Mucosa of rectum (tissue), 2 donors: ENCODE data around the gene DIAPH1.

Experiments used
- H3K27ac ChIP-seq, 2 donors: one replicate each; pipeline ENCODE4 v1.7.0; 2013; ENCODE audit warnings: inconsistent platforms in 2 of 2, low read depth in 2 of 2, low read length in 2 of 2
- H3K27me3 ChIP-seq, 2 donors: one replicate each; pipeline ENCODE4 v1.7.0; 2013; ENCODE audit warnings: low read length in 2 of 2; ENCODE audit not compliant: control insufficient read depth in 2 of 2, insufficient read depth in 2 of 2
- H3K36me3 ChIP-seq, 2 donors: one replicate each; pipeline ENCODE4 v1.7.0; 2013; ENCODE audit warnings: low read length in 2 of 2; ENCODE audit not compliant: control insufficient read depth in 2 of 2, insufficient read depth in 2 of 2
- H3K4me1 ChIP-seq, 2 donors: one replicate each; pipeline ENCODE4 v1.7.0; 2013; ENCODE audit warnings: low read length in 2 of 2, mild to moderate bottlenecking in 1 of 2; ENCODE audit not compliant: control insufficient read depth in 2 of 2, insufficient read depth in 2 of 2
- H3K4me3 ChIP-seq, 2 donors: one replicate each; pipeline ENCODE4 v1.7.0; 2013; ENCODE audit warnings: low read length in 2 of 2
- H3K9ac ChIP-seq, 2 donors: one replicate each; pipeline ENCODE4 v1.7.0; 2013; ENCODE audit warnings: low read length in 2 of 2, low read depth in 1 of 2, mild to moderate bottlenecking in 1 of 2
- H3K9me3 ChIP-seq, 2 donors: one replicate each; pipeline ENCODE4 v1.7.0; 2013; ENCODE audit warnings: low read length in 2 of 2; ENCODE audit not compliant: control insufficient read depth in 2 of 2
- donor health status: healthy.
- donor health status: Normal muscosa, but diverticular disease.

DIAPH1 gene

GRCh38 chr5:141525653-141526052 is 93.1 kb downstream of the DIAPH1 start:
- no peaks in the 10 kb centered on the region for H3K9me3 ChIP-seq
- H3K27ac ChIP-seq: peak overlapping the region; percentile 16 to 22
- H3K9ac ChIP-seq: no peak overlapping the region
- peaks cover 30 to 56% of the 10 kb centered on the region in 2 donors for H3K36me3 ChIP-seq
- peaks cover 21 to 25% of the 10 kb centered on the region in 2 donors for H3K4me1 ChIP-seq
- no peak overlapping the region for H3K4me3 ChIP-seq
- H3K27me3 ChIP-seq: no peaks in the 10 kb centered on the region

GRCh38 chr5:141524604-141525597 is 93.9 kb downstream of the DIAPH1 start:
- Histone ChIP-seq H3K27me3 (no peaks in the 10 kb centered on the region), H3K4me3 (no peak overlapping the region), H3K9me3 (no peaks in the 10 kb centered on the region), H3K9ac (no peak overlapping the region), H3K27ac (peak overlapping the region; percentile 16 to 32), H3K4me1 (peaks cover 21 to 28% of the 10 kb centered on the region in 2 donors), H3K36me3 (peaks cover 30 to 58% of the 10 kb centered on the region in 2 donors)

- Histone ChIP-seq H3K4me1 (peaks cover 21 to 28% of the 10 kb centered on the region in 2 donors), H3K9me3 (no peaks in the 10 kb centered on the region), H3K27me3 (no peaks in the 10 kb centered on the region), H3K27ac (no peak overlapping the region), H3K4me3 (no peak overlapping the region), H3K9ac (no peak overlapping the region), H3K36me3 (peaks cover 29 to 58% of the 10 kb centered on the region in 2 donors)
These were observed 94.8 kb downstream of the DIAPH1 start for GRCh38 chr5:141523991-141524390.

- Histone ChIP-seq H3K4me1 (peaks cover 21 to 28% of the 10 kb centered on the region in 2 donors), H3K36me3 (peaks cover 27 to 54% of the 10 kb centered on the region in 2 donors), H3K27ac (peak overlapping the region in 1 of 2 donors; percentile 78)
These were observed 96.5 kb downstream of the DIAPH1 start for GRCh38 chr5:141522301-141522700.

GRCh38 chr5:141521244-141521781 is 97.5 kb downstream of the DIAPH1 start:
- Histone ChIP-seq H3K9ac (no peak overlapping the region), H3K27ac (peak overlapping the region; percentile 78 to 79), H3K4me1 (peaks cover 21 to 28% of the 10 kb centered on the region in 2 donors), H3K36me3 (peaks cover 28 to 52% of the 10 kb centered on the region in 2 donors), H3K9me3 (no peaks in the 10 kb centered on the region), H3K4me3 (no peak overlapping the region), H3K27me3 (no peaks in the 10 kb centered on the region)

More at GRCh38 chr5:141522301-141522700, 96.5 kb downstream of the DIAPH1 start:
- H3K4me3 ChIP-seq: no peak overlapping the region
- H3K9me3 ChIP-seq: no peaks in the 10 kb centered on the region
- no peaks in the 10 kb centered on the region for H3K27me3 ChIP-seq
- no peak overlapping the region for H3K9ac ChIP-seq

- peaks cover 14 to 16% of the 10 kb centered on the region in 2 donors for H3K4me1 ChIP-seq
- H3K27ac ChIP-seq: peak overlapping the region in 1 of 2 donors; percentile 78
- no peaks in the 10 kb centered on the region for H3K27me3 ChIP-seq
- no peak overlapping the region for H3K4me3 ChIP-seq
- H3K9me3 ChIP-seq: no peaks in the 10 kb centered on the region
- H3K9ac ChIP-seq: no peak overlapping the region
- peaks cover 26 to 54% of the 10 kb centered on the region in 2 donors for H3K36me3 ChIP-seq
These were observed 98.9 kb downstream of the DIAPH1 start for GRCh38 chr5:141519605-141520565.

GRCh38 chr5:141518618-141519015 is 100.2 kb downstream of the DIAPH1 start:
- Histone ChIP-seq H3K27ac (no peak overlapping the region), H3K27me3 (no peaks in the 10 kb centered on the region), H3K9me3 (no peaks in the 10 kb centered on the region), H3K36me3 (peaks cover 20 to 50% of the 10 kb centered on the region in 2 donors), H3K4me1 (peaks cover 16 to 18% of the 10 kb centered on the region in 2 donors), H3K4me3 (no peak overlapping the region), H3K9ac (no peak overlapping the region)

GRCh38 chr5:141517880-141518617 is 100.8 kb downstream of the DIAPH1 start:
- Histone ChIP-seq H3K9me3 (no peaks in the 10 kb centered on the region), H3K4me1 (peaks cover 21 to 22% of the 10 kb centered on the region in 2 donors), H3K27me3 (no peaks in the 10 kb centered on the region), H3K36me3 (peaks cover 20 to 46% of the 10 kb centered on the region in 2 donors), H3K27ac (peak overlapping the region; percentile 2 to 11), H3K4me3 (no peak overlapping the region), H3K9ac (no peak overlapping the region)

- Histone ChIP-seq H3K9me3 (no peaks in the 10 kb centered on the region), H3K36me3 (peaks cover 20 to 40% of the 10 kb centered on the region in 2 donors), H3K4me3 (no peak overlapping the region), H3K4me1 (peaks cover 21% of the 10 kb centered on the region in 2 donors), H3K9ac (no peak overlapping the region), H3K27ac (peak overlapping the region; percentile 2 to 11), H3K27me3 (no peaks in the 10 kb centered on the region)
These were observed 101.5 kb downstream of the DIAPH1 start for GRCh38 chr5:141517312-141517711.
